NOMO-1 treated with dmso at 0.1 percent for 144 hours (cell line): ENCODE results near the gene OTUD7B.
A peak's percentile ranks its signal among the peaks of the same experiment; 100 is the strongest.

Source experiments
- DNase-seq: peaks from one replicate; lab custom pipeline; 2025; ENCODE audit not compliant: unreplicated experiment; lab: John Stamatoyannopoulos, UW

Gene OTUD7B

GRCh38 chr1:150003801-150004200, 6.7 kb downstream of the OTUD7B start:
- no peak for DNase-seq

DNA sequence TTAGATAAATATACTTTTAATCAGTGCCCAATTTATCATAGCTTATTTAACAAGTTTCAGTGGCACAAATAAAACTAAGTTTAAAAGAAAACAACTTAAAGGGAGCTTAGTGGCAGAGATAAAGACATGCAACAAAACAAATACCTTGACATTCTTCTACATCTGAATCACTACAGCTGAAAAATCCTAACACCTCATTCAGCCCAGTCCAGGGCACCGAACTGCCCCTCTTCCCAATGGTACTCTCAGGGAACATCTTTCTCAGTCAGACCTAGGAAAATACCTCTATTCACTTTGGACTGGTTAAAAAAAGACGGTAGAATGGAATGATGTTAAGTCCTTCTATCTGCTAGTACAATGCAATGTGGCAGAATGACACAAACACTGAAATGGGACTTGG, 8.3 kb downstream of the OTUD7B start:
- no peak for DNase-seq

GRCh38 chr1:150001415-150001814, 9.1 kb downstream of the OTUD7B start:
- no peak for DNase-seq

- peak; percentile 80 for DNase-seq
Observed at GRCh38 chr1:149997585-149998262, 12.8 kb downstream of the OTUD7B start.

GRCh38 chr1:149995927-149996326, 14.6 kb downstream of the OTUD7B start:
- DNase-seq, result no peak

- DNase-seq, result no peak
Observed at GRCh38 chr1:149993764-149994163, 16.8 kb downstream of the OTUD7B start.

DNA sequence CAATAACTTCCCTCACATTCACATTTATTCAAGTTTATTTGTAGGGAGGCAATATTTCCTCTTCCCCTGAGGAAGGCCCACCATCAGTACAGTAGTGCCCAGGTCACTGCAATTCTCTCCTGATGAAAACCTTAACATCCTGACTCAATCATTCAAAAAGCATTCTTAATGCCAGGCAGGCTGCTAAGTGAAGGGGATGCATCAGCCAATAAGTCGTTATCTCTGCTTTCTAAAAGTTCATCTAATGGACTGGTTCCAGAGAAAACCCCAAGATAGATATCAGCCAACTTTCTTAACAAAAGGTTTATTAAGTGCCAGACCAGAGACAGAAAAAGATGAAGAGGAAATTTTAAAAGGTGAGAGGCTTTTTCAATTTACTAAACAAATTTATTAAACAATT, 17.3 kb downstream of the OTUD7B start:
- DNase-seq, result no peak

GRCh38 chr1:149987297-149987595, 23.3 kb downstream of the OTUD7B start:
- DNase-seq, result no peak

DNA sequence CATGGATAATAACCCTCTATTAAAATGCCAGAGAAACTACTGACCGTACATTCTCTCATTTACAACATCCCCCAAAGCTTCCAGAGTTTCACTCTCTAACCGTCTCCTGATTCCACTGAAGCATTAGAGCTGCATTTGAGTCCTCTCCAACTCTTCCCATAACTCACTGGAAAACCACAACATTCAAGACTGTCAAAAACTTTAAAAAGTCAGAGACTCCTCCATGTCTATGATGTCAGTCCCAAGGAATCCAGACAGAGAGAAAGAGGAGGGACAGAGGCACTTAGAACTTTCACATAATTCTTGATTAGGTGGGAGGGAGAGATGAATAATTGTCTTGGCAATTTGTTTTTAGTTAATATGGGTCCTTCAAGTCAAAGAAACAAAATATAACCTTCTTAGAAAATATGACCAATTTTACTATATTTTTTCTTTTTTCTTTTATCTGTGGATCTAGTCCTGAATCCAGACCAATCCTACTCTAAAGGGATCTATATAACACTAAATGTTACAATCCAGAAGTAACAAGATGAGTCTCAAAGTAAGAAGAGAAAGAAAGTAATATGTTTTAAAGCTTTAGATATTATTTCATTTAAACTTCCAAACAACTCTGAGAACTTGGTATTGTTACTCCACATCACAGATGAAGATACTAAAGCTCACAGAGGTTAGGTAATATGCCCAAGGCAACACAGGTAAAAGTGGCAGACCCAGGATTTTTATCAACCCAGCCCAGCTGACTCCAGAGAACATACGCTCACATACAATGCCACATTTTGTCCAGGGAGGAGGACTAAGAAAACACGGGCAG, 23.8 kb downstream of the OTUD7B start:
- DNase-seq, result no peak

DNA sequence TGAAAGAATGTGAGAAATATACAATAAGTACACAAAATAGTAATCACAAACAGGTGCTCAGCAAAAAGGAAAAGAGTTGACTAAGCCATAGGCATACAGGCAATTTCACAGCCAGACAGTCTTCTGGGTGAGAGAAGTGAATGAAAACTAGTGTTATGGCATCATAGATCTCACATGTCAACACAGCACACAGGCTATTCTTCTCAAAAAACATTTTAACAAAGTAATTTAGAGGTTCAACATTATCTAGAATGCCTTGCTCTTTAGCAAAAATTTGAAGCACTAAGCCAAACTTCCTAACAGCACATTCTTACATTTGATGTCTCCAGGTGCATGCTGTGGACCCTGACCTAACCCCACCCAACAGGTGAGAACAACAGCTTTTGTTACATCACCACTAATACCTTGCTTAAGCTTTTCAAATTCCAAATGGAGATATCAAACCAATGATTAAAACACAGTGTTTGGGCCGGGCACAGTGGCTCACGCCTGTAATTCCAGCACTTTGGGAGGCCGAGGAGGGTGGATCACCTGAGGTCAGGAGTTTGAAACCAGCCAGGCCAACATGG, 30.5 kb downstream of the OTUD7B start:
- DNase-seq, result no peak

DNA sequence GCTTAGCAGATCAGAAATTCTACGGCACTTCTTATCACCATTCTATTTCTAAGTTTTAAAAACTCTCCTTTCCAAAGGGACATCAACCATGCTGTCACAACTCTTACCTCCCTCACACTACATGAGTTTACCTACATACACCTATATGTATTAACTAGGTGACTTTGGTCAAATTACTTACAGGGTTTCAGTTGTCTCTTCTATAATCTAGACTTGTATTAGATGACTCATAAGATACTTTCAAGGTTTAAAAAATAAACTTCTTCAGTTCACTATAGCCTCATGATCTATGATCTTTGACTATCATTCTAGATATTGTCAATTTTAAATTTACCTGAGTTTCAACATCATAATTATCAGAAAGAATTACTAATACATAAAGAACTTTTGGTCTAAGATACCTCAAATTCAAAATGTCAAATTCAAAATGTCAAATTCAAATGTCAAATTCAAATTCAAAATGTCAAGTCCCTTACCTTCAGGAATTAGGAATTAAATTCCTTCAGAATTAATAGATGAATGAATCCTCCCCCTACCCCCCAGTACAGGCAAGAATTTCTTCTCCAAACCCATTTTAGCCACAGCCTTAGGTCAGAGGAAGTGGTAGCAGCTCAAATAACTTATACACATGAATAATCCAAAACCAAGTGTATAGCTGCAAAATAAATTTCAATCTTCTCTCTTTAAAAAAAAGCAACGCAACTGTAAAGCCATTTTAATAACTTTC, 31.1 kb downstream of the OTUD7B start:
- no peak for DNase-seq

DNA sequence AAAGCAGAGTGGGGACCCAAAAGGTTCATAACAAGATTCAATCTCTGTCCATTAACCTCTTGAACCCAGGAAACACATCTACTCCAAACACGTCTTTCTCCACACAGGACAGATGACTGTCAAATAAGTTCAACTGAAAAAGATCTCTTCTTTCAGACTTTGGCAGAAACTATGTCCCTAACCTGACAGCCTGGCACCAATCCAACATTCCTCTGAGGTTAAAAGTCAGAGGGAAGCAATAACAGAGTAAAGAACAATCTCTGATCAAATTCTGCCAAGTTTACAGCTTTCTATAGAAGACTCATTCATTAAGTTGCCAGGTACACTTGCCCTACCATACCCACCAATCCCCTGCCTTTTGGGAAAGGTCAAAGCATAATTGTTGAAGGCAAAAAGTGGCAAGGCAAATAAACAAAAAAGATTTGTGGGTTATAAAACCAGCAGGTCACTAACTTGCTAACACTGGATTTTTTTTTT, 31.9 kb downstream of the OTUD7B start:
- DNase-seq, result no peak

DNA sequence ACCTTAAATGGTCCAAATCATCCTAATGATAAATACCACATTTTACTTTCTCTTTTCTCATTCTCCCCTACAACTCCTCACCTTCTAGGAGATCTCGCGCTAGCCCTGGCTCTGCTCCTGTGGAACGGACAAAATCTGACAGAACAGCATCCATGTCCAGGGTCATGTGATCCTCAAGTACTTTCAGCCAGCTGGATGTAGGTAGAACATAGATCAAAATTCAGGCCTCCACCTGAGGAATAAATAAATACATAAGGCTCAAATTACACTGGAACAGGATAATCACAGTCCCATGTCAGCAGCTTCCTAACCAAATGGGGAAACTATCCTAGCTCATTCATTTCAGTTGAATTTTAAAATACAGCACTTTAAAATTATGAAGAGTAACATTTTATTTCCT, 33.2 kb downstream of the OTUD7B start:
- DNase-seq, result no peak

GRCh38 chr1:149972547-149972946, 38.0 kb downstream of the OTUD7B start:
- DNase-seq, result no peak

DNA sequence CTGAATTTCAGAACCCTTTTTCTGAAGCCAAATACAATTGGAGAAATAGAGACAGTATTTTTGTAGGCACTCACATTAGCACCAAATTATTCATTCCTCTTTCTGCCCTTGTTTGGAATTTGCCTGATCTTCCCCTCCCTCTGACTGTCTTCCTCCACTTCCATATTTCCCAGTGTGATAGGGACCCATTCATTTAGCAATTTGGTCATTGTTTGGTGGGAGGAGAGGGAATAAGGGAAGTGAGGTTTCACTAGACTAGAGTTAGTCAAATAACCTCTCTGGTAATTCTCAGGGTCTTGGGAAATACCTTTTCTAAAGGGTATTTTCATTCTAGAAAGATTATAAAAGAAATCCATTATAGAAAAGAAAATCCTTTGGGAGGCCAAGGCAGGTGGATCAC, 42.9 kb downstream of the OTUD7B start:
- no peak for DNase-seq

GRCh38 chr1:149967041-149967440, 43.5 kb downstream of the OTUD7B start:
- DNase-seq, result no peak

DNA sequence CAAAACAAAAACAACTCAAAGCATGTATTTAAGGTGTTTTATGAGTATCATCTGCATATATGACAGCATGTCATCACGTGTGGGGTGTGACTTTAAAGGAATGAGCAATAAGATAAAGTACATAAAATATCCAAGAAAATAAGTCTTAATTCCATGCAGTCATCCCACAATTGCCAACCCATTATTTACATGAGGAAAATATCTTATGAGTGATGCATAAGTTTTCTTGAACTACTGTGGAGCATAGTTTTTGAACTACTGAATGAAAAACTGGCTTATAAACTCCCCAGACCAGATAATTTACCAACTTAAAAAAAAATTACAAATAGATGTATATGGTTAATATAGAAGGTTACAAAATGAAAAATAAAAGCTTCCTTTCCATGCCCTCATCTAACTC, 44.1 kb downstream of the OTUD7B start:
- no peak for DNase-seq

DNA sequence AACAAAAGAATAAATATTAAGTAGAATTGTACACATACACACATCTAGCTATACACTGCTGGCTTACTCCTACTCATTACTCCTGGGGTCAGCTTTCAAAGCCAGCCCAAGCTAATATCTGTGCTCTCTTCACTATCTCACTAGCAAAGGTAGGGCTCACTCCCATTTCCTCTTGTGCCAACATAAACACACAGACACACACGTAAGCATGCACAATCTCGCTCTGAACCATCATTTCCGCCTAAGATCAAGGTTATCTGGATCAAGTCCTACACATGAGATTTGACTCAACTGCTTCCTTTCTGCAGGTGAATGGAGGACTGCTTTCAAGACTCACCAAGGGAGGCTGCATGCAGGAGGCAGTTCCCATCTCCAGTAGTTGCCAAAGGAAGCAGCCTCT, 45.1 kb downstream of the OTUD7B start:
- DNase-seq, result no peak

DNA sequence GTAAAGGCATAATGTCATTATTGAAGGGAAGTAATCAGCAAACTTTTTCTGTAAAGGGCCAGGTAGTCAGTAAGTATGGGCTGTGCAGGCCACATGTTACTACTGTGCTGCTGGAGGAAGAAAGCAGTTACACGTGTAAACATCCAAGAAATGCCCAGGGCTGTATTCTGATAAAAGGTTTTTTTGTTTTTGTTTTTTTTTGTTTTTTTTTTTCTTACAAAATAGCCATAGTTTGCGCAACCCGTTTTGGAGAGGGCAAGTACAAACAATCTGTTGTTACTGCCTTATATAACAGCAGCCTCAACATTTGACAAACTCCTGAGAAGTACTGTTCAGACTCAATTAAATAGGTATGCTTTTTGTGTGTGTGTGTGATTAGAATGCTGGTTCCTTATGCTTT, 47.2 kb downstream of the OTUD7B start:
- DNase-seq, result no peak

GRCh38 chr1:149962736-149963135, 47.8 kb downstream of the OTUD7B start:
- DNase-seq, result no peak

DNA sequence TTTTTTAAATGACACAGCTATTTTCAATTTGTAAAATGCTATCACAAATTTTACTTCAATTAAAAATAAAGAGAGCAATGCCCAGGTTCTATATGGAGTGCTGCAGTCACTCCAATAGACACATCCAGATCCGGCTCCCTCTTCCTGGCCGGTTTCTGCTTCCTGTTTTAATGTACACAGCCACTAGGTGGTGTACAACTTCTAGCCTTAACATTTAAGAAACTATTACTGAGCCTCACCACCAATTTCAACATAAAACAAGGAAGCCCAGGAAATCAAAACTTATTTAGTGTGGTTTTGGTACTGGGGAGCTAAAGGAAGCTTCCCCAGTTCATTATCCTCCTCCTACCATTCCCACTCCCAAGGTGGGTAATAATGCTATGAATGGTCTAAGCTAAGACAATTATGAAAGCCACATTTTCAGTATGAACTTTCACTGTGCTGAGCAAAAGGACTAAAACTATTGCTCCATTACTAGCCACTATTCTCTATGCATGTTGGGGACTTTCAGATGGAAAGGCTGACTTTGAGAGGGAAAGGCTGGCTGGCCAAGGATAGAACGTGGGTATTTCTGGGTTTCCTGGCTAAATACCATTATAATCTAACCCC, 48.4 kb downstream of the OTUD7B start:
- peak; percentile 41 for DNase-seq
